ENCODE results near the gene CSNK1G1. TPM values are rescaled to one million over a fixed set of nuclear protein-coding genes. Genes with fewer than 3 reads are reported as not detected.

CSNK1G1 gene
- total and polyA plus RNA-seq, 2 of the 4 experiments (the other 2 are of a cell fraction) = 7.4 to 29.4 TPM

DNA sequence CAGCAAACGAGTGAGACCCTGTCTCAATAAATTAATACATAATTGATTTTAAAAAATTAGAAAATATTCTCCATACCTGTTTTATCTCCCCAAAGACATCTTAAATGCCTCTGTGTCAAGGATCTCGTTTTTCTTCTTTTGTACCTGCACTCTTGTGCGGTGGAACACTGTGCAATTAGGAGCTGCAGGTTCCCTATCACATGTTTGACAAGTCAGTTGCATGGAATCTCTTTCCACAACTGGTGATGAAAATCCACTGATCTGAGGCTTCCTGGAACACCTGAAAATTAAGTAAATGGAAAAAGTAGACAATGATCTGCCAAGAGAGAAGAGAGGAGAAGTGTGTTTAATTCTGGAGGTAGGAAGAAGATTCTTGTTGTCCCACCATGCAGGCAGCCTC is 207.4 kb downstream of the CSNK1G1 start:
- H2BK5ac ChIP-seq (ENCODE audit: low read depth, low read length, poor library complexity, severe bottlenecking) = no peak overlapping the region
- POLR2A ChIA-PET (ENCODE audit: unreplicated experiment) = no interaction called here
- H2BK15ac ChIP-seq (ENCODE audit: low read depth, low read length) = no peak overlapping the region
- no peak overlapping the region for H4K91ac ChIP-seq (ENCODE audit: insufficient read depth, low read depth, low read length)
- no peak overlapping the region for H3K4ac ChIP-seq (ENCODE audit: low read depth, low read length)
- in situ Hi-C loops (cut with MboI; ENCODE audit: low sequenced_read_pairs) (no loop called here), intact Hi-C loops (cut with micrococcal nuclease) (loop anchor here (5.0 kb wide), 1 partner anchor 36 kb away; no protein-coding TSS in a partner anchor), dilution Hi-C loops (cut with HindIII; ENCODE audit: low sequenced_read_pairs, unreplicated experiment) (no loop called here)
- H3K18ac ChIP-seq (ENCODE audit: low read depth, low read length) = no peak overlapping the region
- peaks cover 6% of the 10 kb centered on the region; the same call in 1 of the 2 replicates for H3K9me1 ChIP-seq (ENCODE audit: insufficient read depth, low read length)
- H3K27me3 ChIP-seq (ENCODE audit: control insufficient read depth, insufficient read depth, low read length) = peaks cover 15% of the 10 kb centered on the region
- H4K8ac ChIP-seq (ENCODE audit: low read depth in 2 of 2, low read length in 2 of 2) = no peak overlapping the region
- H2AK5ac ChIP-seq (ENCODE audit: low read depth, low read length) = no peak overlapping the region
- H3K4me3 ChIP-seq (ENCODE audit: insufficient read depth, low read depth, low read length) = no peak overlapping the region
- no peak overlapping the region for H2BK120ac ChIP-seq (ENCODE audit: low read depth, low read length)
- no peak overlapping the region for H3K9ac ChIP-seq (ENCODE audit: low read depth, low read length)
- CTCF ChIA-PET = no interaction called here
- DNase-seq (no peak), ATAC-seq (ENCODE audit: low read depth) (no peak)
- H3K36me3 ChIP-seq (ENCODE audit: control insufficient read depth, insufficient read depth, low read length) = peaks cover 6% of the 10 kb centered on the region
- no TSS peak for BruUV-seq (replicated peaks)
- H2AFZ ChIP-seq (replicated peaks; ENCODE audit: low read length, poor library complexity) = no peak overlapping the region
- peaks cover 2% of the 10 kb centered on the region; the same call in 1 of the 2 replicates for H3K4me1 ChIP-seq (ENCODE audit: control insufficient read depth, insufficient read depth, low read length)
- no peak overlapping the region for H2AK9ac ChIP-seq (replicated peaks; ENCODE audit: low read depth, low read length, poor library complexity)
- H3K56ac ChIP-seq (ENCODE audit: extremely low read depth, insufficient read depth, low read length) = no peak overlapping the region
- no CpG with 5 or more reads among the region's 3 CpGs for WGBS, 2 experiments (ENCODE audit: extremely low coverage in 2 of 2, insufficient read length in 1 of 2)
- H4K5ac ChIP-seq (ENCODE audit: low read depth, low read length) = no peak overlapping the region
- no peak for TF ChIP-seq MXI1 (IDR thresholded peaks at IDR 0.05; ENCODE audit: borderline replicate concordance, low read depth, low read length)
- no peak for TF ChIP-seq MAFK (IDR thresholded peaks at IDR 0.05; ENCODE audit: low read depth, low read length)
- no peak for TF ChIP-seq BHLHE40 (IDR thresholded peaks at IDR 0.05; ENCODE audit: low read depth, low read length)
- TF ChIP-seq RAD21 (IDR thresholded peaks at IDR 0.05; ENCODE audit: low read length) = no peak
- TF ChIP-seq POLR2A (IDR thresholded peaks at IDR 0.05; ENCODE audit: low read depth, low read length) = no peak
- no peak for TF ChIP-seq FOS (IDR thresholded peaks at IDR 0.05; ENCODE audit: low read depth, low read length)
- no peak for TF ChIP-seq NFE2L2 (IDR thresholded peaks at IDR 0.05; ENCODE audit: low read depth, low read length)
- TF ChIP-seq, protein P1, sequence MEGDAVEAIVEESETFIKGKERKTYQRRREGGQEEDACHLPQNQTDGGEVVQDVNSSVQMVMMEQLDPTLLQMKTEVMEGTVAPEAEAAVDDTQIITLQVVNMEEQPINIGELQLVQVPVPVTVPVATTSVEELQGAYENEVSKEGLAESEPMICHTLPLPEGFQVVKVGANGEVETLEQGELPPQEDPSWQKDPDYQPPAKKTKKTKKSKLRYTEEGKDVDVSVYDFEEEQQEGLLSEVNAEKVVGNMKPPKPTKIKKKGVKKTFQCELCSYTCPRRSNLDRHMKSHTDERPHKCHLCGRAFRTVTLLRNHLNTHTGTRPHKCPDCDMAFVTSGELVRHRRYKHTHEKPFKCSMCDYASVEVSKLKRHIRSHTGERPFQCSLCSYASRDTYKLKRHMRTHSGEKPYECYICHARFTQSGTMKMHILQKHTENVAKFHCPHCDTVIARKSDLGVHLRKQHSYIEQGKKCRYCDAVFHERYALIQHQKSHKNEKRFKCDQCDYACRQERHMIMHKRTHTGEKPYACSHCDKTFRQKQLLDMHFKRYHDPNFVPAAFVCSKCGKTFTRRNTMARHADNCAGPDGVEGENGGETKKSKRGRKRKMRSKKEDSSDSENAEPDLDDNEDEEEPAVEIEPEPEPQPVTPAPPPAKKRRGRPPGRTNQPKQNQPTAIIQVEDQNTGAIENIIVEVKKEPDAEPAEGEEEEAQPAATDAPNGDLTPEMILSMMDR (conservative IDR thresholded peaks at IDR 0.05; ENCODE audit: low read depth, low read length) = no peak
- H3K14ac ChIP-seq (replicated peaks; ENCODE audit: low read depth, low read length) = no peak overlapping the region
- no peaks in the 10 kb centered on the region for H3K9me3 ChIP-seq (ENCODE audit: control insufficient read depth, insufficient read depth, low read length)
- H4K20me1 ChIP-seq (ENCODE audit: insufficient read depth, low read length) = peaks cover under 1% of the 10 kb centered on the region; the same call in 1 of the 2 replicates
- no peak overlapping the region for H3K4me2 ChIP-seq (ENCODE audit: low read depth, low read length)
- H3K23ac ChIP-seq (ENCODE audit: low read depth, low read length) = no peak overlapping the region; the same call in 1 of the 2 replicates
- no peak overlapping the region for H3K27ac ChIP-seq (ENCODE audit: insufficient read depth, low read length)
- no peaks in the 10 kb centered on the region for H3K79me1 ChIP-seq (ENCODE audit: low read depth in 1 of 2, low read length in 2 of 2)
- no peak overlapping the region for H2BK20ac ChIP-seq (ENCODE audit: low read depth, low read length)
